HepG2 (cell line): ENCODE data around the gene HPCAL1. TPM values are rescaled to one million over a fixed set of nuclear protein-coding genes. Genes with fewer than 3 reads are reported as not detected.

Source experiments
- ATM ChIP-seq: fragments of 450-650 bp; IDR thresholded peaks from 2 replicates; pipeline ENCODE4 v1.7.1; 2017; ENCODE audit warnings: mild to moderate bottlenecking, borderline replicate concordance
- EP300 ChIP-seq, 3 experiments: sonication (generic) in 1 of 3; formaldehyde crosslinking in 1 of 3; IDR thresholded peaks; 2 replicates each; pipeline versions ENCODE4 v1.5.1 to v1.6.1; 2011 to 2020; ENCODE audit warnings: low read depth in 2 of 3, low read length in 2 of 3, borderline replicate concordance in 1 of 3, improper control_type of control experiment in 1 of 3, mild to moderate bottlenecking in 1 of 3, missing genetic modification reagents in 1 of 3, moderate library complexity in 1 of 3
- FOXA3 ChIP-seq: IDR thresholded peaks from 2 replicates; pipeline ENCODE4 v1.6.1; 2016; ENCODE audit warnings: missing genetic modification reagents, missing compliant biosample characterization
- GATAD2A ChIP-seq: IDR thresholded peaks from 2 replicates; pipeline ENCODE4 v1.6.1; 2016
- HES4 ChIP-seq: sonication (generic); formaldehyde crosslinking; IDR thresholded peaks from 2 replicates; pipeline ENCODE4 v1.9.0; 2021; ENCODE audit warnings: mild to moderate bottlenecking, missing genetic modification reagents, borderline replicate concordance
- ISL2 ChIP-seq: sonication (generic); formaldehyde crosslinking; IDR thresholded peaks from 2 replicates; pipeline ENCODE4 v1.5.0; 2020; ENCODE audit warnings: missing genetic modification reagents
- KDM5A ChIP-seq: fragments of 200-600 bp; sonication (generic); IDR thresholded peaks from 2 replicates; pipeline ENCODE4 v1.7.0; 2018; ENCODE audit warnings: antibody characterized with exemption, mild to moderate bottlenecking, low read length, borderline replicate concordance
- KMT2B ChIP-seq: IDR thresholded peaks from 2 replicates; pipeline ENCODE4 v1.6.1; 2016; ENCODE audit warnings: missing genetic modification reagents, missing compliant biosample characterization
- MED1 ChIP-seq: sonication (generic); formaldehyde crosslinking; IDR thresholded peaks from 2 replicates; pipeline ENCODE4 v1.4.0; 2020; ENCODE audit warnings: missing genetic modification reagents
- MED8 ChIP-seq: sonication (generic); formaldehyde crosslinking; IDR thresholded peaks from 2 replicates; pipeline ENCODE4 v1.8.1; 2023; ENCODE audit warnings: mild to moderate bottlenecking, missing genetic modification reagents; ENCODE audit not compliant: insufficient replicate concordance
- NR2F1 ChIP-seq, 2 experiments: fragments of 450-650 bp in 1 of 2; formaldehyde crosslinking in 1 of 2; IDR thresholded peaks; 2 replicates each; pipeline versions ENCODE4 v1.5.0 to v1.6.1; 2016 to 2020; ENCODE audit warnings: mild to moderate bottlenecking in 1 of 2, missing compliant biosample characterization in 1 of 2, missing genetic modification reagents in 1 of 2, moderate library complexity in 1 of 2
- POLR2G ChIP-seq: fragments of 200-400 bp; formaldehyde crosslinking; IDR thresholded peaks from 2 replicates; pipeline ENCODE4 v1.6.1; 2018; ENCODE audit warnings: mild to moderate bottlenecking, low read depth, low read length, moderate library complexity
- RBM22 ChIP-seq: fragments of 200-400 bp; formaldehyde crosslinking; optimal IDR thresholded peaks from 2 replicates; pipeline ENCODE3; 2017; ENCODE audit warnings: mild to moderate bottlenecking, low read length, moderate library complexity
- SALL1 ChIP-seq: sonication (generic); formaldehyde crosslinking; IDR thresholded peaks from 2 replicates; pipeline ENCODE4 v1.8.0; 2022; ENCODE audit warnings: mild to moderate bottlenecking, missing genetic modification reagents
- SALL2 ChIP-seq: sonication (generic); formaldehyde crosslinking; IDR thresholded peaks from 2 replicates; pipeline ENCODE4 v1.8.1; 2023; ENCODE audit warnings: mild to moderate bottlenecking, missing genetic modification reagents, inconsistent platforms
- SPEN ChIP-seq: sonication (generic); formaldehyde crosslinking; IDR thresholded peaks from 2 replicates; pipeline ENCODE4 v1.5.1; 2020; ENCODE audit warnings: low read depth, mild to moderate bottlenecking, missing genetic modification reagents
- TOPORS ChIP-seq: sonication (generic); formaldehyde crosslinking; IDR thresholded peaks from 2 replicates; pipeline ENCODE4 v1.8.0; 2023; ENCODE audit warnings: mild to moderate bottlenecking, missing genetic modification reagents
- ZBTB3 ChIP-seq: sonication (generic); formaldehyde crosslinking; IDR thresholded peaks from 2 replicates; pipeline ENCODE4 v1.4.0; 2020; ENCODE audit warnings: low read depth, mild to moderate bottlenecking, moderate library complexity, missing genetic modification reagents, borderline replicate concordance
- ZFP82 ChIP-seq: sonication (generic); formaldehyde crosslinking; IDR thresholded peaks from 2 replicates; pipeline ENCODE4 v1.5.1; 2020; ENCODE audit warnings: mild to moderate bottlenecking, missing genetic modification reagents, borderline replicate concordance
- ZMAT3 ChIP-seq: sonication (generic); formaldehyde crosslinking; conservative IDR thresholded peaks from 2 replicates; pipeline ENCODE4 v1.7.0; 2021; ENCODE audit warnings: missing genetic modification reagents
- ZNF263 ChIP-seq: sonication (generic); formaldehyde crosslinking; IDR thresholded peaks from 2 replicates; pipeline ENCODE4 v1.4.0; 2020; ENCODE audit warnings: missing genetic modification reagents
- ZNF337 ChIP-seq: sonication (generic); formaldehyde crosslinking; IDR thresholded peaks from 2 replicates; pipeline ENCODE4 v1.5.1; 2020; ENCODE audit warnings: missing genetic modification reagents, low read depth, mild to moderate bottlenecking, borderline replicate concordance
- ZNF430 ChIP-seq: sonication (generic); formaldehyde crosslinking; IDR thresholded peaks from 2 replicates; pipeline ENCODE4 v1.9.0; 2021; ENCODE audit warnings: mild to moderate bottlenecking, missing genetic modification reagents
- ZNF776 ChIP-seq: sonication (generic); formaldehyde crosslinking; IDR thresholded peaks from 2 replicates; pipeline ENCODE4 v1.4.0; 2020; ENCODE audit warnings: mild to moderate bottlenecking, missing genetic modification reagents
- polyA plus RNA-seq, 8 experiments: library from polyadenylated mRNA; depleted of rRNA in 3 of 8; stranded (reverse) in 7 of 8; unstranded in 1 of 8; fragments of >200 nt; fragmentation: Illumina TruSeq in 4 of 8; extraction: Trizol in 4 of 8; gene quantifications; 2 replicates each; pipeline versions ENCODE4 v1.2.1 to v1.2.3, GENCODE V29; 2011 to 2016; ENCODE audit warnings: low read depth in 4 of 8, missing spikeins in 1 of 8, mixed read lengths in 1 of 8; ENCODE audit not compliant: insufficient read depth in 1 of 8
- total RNA-seq, 5 experiments: library from RNA; depleted of rRNA; stranded (reverse); fragments of >200 nt; fragmentation: Illumina TruSeq; extraction: Trizol; gene quantifications; 2 replicates each; pipeline ENCODE4 v1.2.3, GENCODE V29; 2016; ENCODE audit warnings: low read depth in 1 of 5
- TF ChIP-seq, protein P1 (sequence below): IDR thresholded peaks from 2 replicates; pipeline ENCODE4 v1.6.1; 2016
- TF ChIP-seq, protein P2 (sequence below): sonication (generic); formaldehyde crosslinking; IDR thresholded peaks from 2 replicates; pipeline ENCODE4 v1.5.0; 2020; ENCODE audit warnings: mild to moderate bottlenecking, missing genetic modification reagents
- TF ChIP-seq, protein P3 (sequence below): sonication (generic); formaldehyde crosslinking; IDR thresholded peaks from 2 replicates; pipeline ENCODE4 v1.8.0; 2023; ENCODE audit warnings: mild to moderate bottlenecking, missing genetic modification reagents

HPCAL1 gene
- total and polyA plus RNA-seq, 2 of the 13 experiments (the other 11 are each of a cell fraction or from before 2014, with no cell fraction given), result 29.5 to 29.9 TPM

DNA sequence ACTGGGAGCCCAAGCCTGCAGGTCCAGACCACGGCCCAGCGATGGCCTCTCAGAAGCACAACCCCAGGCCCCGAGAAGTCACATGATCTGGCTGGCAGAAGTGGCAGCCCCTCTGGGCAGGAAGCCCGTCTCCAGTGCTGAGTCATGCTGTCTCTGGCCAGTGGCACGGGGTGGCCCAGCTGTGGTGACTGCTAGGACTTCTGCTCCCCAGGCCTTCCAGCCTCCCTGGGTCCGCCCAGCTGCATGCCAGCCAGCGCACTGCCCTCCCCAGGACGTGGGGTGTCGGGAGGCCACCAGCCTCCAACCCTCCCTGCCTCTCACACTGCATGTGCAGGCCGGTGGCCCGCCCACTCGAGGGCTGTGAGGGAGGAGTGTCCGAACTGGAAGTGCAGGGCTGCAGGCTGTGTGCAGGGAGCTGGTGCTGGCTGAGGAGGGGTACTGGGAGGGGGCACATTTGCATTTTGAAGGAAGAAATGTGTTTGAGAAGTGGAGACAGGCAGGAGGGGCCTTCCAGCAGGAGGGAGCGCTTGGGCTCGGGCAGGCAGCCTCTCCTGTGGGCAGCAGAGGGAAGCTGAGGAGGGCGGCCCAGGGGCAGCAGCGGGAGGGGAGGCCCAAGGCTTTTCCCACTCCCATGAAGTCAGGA, 17.0 kb upstream of the HPCAL1 start (continued):
- TF ChIP-seq, protein P1, sequence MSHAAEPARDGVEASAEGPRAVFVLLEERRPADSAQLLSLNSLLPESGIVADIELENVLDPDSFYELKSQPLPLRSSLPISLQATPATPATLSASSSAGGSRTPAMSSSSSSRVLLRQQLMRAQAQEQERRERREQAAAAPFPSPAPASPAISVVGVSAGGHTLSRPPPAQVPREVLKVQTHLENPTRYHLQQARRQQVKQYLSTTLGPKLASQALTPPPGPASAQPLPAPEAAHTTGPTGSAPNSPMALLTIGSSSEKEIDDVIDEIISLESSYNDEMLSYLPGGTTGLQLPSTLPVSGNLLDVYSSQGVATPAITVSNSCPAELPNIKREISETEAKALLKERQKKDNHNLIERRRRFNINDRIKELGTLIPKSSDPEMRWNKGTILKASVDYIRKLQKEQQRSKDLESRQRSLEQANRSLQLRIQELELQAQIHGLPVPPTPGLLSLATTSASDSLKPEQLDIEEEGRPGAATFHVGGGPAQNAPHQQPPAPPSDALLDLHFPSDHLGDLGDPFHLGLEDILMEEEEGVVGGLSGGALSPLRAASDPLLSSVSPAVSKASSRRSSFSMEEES, result peak; percentile 82; the same call in 1 of the 2 replicates
- TF ChIP-seq HES4 (CRISPR knock-in tag) (peak; percentile 78; the same call in 1 of the 2 replicates), ZNF430 (CRISPR knock-in tag) (no peak), EP300 (IDR thresholded peaks at IDR 0.05; ENCODE audit: low read depth in 2 of 2, low read length in 2 of 2) (peak in 1 of 2 experiments; percentile 40; a peak in 2 of 4 replicates), EP300 (CRISPR knock-in tag; IDR thresholded peaks at IDR 0.05; ENCODE audit: borderline replicate concordance) (peak; percentile 67), ZBTB3 (peak; percentile 52; the same call in 1 of the 2 replicates), ZNF337 (CRISPR knock-in tag) (no peak), ZNF776 (no peak), MED8 (CRISPR knock-in tag) (peak; percentile 48), GATAD2A (CRISPR knock-in tag) (peak; percentile 60), FOXA3 (CRISPR knock-in tag) (peak; percentile 65; the same call in 1 of the 2 replicates), SALL2 (no peak), MED1 (CRISPR knock-in tag) (peak; percentile 43), NR2F1 (CRISPR knock-in tag; IDR thresholded peaks at IDR 0.05) (no peak), POLR2G (peak; percentile 77), ZFP82 (CRISPR knock-in tag) (no peak), ZNF263 (CRISPR knock-in tag) (peak; percentile 49; the same call in 1 of the 2 replicates), SALL1 (CRISPR knock-in tag) (peak; percentile 80), ZMAT3 (CRISPR knock-in tag) (0 out of 2 replicates have a peak, but pooled peaks have one; percentile 62), ISL2 (0 out of 2 replicates have a peak, but pooled peaks have one; percentile 21), KDM5A (no peak), TOPORS (CRISPR knock-in tag) (peak; percentile 24; the same call in 1 of the 2 replicates), ATM (no peak), KMT2B (CRISPR knock-in tag) (peak; percentile 72; the same call in 1 of the 2 replicates), RBM22 (no peak), SPEN (CRISPR knock-in tag) (peak; percentile 70)
- TF ChIP-seq, protein P2, sequence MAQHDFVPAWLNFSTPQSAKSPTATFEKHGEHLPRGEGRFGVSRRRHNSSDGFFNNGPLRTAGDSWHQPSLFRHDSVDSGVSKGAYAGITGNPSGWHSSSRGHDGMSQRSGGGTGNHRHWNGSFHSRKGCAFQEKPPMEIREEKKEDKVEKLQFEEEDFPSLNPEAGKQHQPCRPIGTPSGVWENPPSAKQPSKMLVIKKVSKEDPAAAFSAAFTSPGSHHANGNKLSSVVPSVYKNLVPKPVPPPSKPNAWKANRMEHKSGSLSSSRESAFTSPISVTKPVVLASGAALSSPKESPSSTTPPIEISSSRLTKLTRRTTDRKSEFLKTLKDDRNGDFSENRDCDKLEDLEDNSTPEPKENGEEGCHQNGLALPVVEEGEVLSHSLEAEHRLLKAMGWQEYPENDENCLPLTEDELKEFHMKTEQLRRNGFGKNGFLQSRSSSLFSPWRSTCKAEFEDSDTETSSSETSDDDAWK (CRISPR knock-in tag), result no peak
- TF ChIP-seq, protein P3, sequence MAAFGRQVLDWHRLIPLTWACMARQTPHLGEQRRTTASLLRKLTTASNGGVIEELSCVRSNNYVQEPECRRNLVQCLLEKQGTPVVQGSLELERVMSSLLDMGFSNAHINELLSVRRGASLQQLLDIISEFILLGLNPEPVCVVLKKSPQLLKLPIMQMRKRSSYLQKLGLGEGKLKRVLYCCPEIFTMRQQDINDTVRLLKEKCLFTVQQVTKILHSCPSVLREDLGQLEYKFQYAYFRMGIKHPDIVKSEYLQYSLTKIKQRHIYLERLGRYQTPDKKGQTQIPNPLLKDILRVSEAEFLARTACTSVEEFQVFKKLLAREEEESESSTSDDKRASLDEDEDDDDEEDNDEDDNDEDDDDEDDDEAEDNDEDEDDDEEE (CRISPR knock-in tag), result no peak
